Panc1 (cell line): ENCODE results near the gene GPR173. TPM values are rescaled to one million over a fixed set of nuclear protein-coding genes. Genes with fewer than 3 reads are reported as not detected.

ENCODE experiments used
- ATAC-seq: fragments of 200-7000 bp; cut with Tn5 transposase; 2 replicates; pipeline ENCODE4 v1.9.1; 2020; ENCODE audit warnings: mild to moderate bottlenecking, moderate library complexity
- BruUV-seq: library from RNA; stranded (reverse); fragments of 400-500 nt; replicated peaks from 2 replicates; lab custom pipeline; 2021; lab: Mats Ljungman, UMichigan
- CTCF ChIA-PET: fragments of 300-600 bp; sonication (Branson Sonifier 250); formaldehyde crosslinking; loops from one replicate; lab custom pipeline; 2022; ENCODE audit warnings: antibody characterized with exemption; lab: Charles Lee
- POLR2A ChIA-PET: fragments of 300-600 bp; sonication (Branson Sonifier 250); formaldehyde crosslinking; loops from one replicate; lab custom pipeline; 2022; ENCODE audit warnings: antibody characterized with exemption; lab: Charles Lee
- DNase-seq: peaks from one replicate; pipeline ENCODE4 v3.0.0-alpha.2; 2010; ENCODE audit warnings: low read depth, low spot score
- H3K27ac ChIP-seq: 2 replicates; pipeline ENCODE4 v1.5.1; 2011; ENCODE audit warnings: mild to moderate bottlenecking, low read length, inconsistent platforms
- H3K27me3 ChIP-seq: fragments of 200-500 bp; sonication (Bioruptor generic); 2 replicates; pipeline ENCODE4 v1.6.0; 2014; ENCODE audit warnings: low read length, inconsistent platforms; ENCODE audit not compliant: control insufficient read depth, insufficient read depth
- H3K36me3 ChIP-seq: fragments of 200-500 bp; sonication (Bioruptor generic); 2 replicates; pipeline ENCODE4 v1.5.1; 2014; ENCODE audit warnings: inconsistent platforms, mild to moderate bottlenecking, low read length, moderate library complexity; ENCODE audit not compliant: control insufficient read depth, insufficient read depth
- H3K4me1 ChIP-seq: 2 replicates; pipeline ENCODE4 v1.5.1; 2011; ENCODE audit warnings: inconsistent platforms, mild to moderate bottlenecking, low read length, moderate library complexity; ENCODE audit not compliant: control insufficient read depth, insufficient read depth
- H3K4me3 ChIP-seq, 2 experiments: 2 replicates each; pipeline ENCODE4 v1.5.1; 2011 to 2012; ENCODE audit warnings: low read depth in 2 of 2, low read length in 2 of 2, mild to moderate bottlenecking in 2 of 2, inconsistent platforms in 1 of 2, moderate library complexity in 1 of 2
- H3K9me3 ChIP-seq: fragments of 200-500 bp; sonication (Bioruptor generic); 2 replicates; pipeline ENCODE4 v1.5.1; 2014; ENCODE audit warnings: low read depth, mild to moderate bottlenecking, inconsistent platforms, low read length, moderate library complexity; ENCODE audit not compliant: control insufficient read depth, insufficient read depth
- CTCF ChIP-seq: fragments of 450-650 bp; IDR thresholded peaks from 2 replicates; pipeline ENCODE4 v1.5.1; 2017; ENCODE audit warnings: mild to moderate bottlenecking
- POLR2AphosphoS5 ChIP-seq: IDR thresholded peaks from 2 replicates; pipeline ENCODE4 v1.6.1; 2012; ENCODE audit warnings: mild to moderate bottlenecking, low read depth, low read length, moderate library complexity
- REST ChIP-seq, 2 experiments: IDR thresholded peaks; 2 replicates each; pipeline ENCODE4 v1.6.1; 2011 to 2012; ENCODE audit warnings: low read depth in 2 of 2, control low read depth in 1 of 2, low read length in 1 of 2, mild to moderate bottlenecking in 1 of 2, moderate library complexity in 1 of 2; ENCODE audit not compliant: insufficient read depth in 1 of 2
- SIN3A ChIP-seq: IDR thresholded peaks from 2 replicates; pipeline ENCODE4 v1.6.1; 2012; ENCODE audit warnings: low read depth, mild to moderate bottlenecking, low read length, moderate library complexity, borderline replicate concordance; ENCODE audit not compliant: insufficient read depth
- TCF7L2 ChIP-seq: IDR thresholded peaks from 2 replicates; pipeline ENCODE4 v1.6.1; 2011; ENCODE audit warnings: mild to moderate bottlenecking, low read depth, low read length, inconsistent platforms
- in situ Hi-C: cut with HindIII; loops from 2 replicates; pipeline ENCODE4 v1.10.0; 2016; ENCODE audit warnings: low sequenced_read_pairs, low pct_unique_long_range_greater_than_20kb
- intact Hi-C: fragments of 100-400 bp; cut with micrococcal nuclease; formaldehyde crosslinking; loops from one replicate; pipeline ENCODE4 v1.10.0; 2022; ENCODE audit not compliant: unreplicated experiment
- total RNA-seq: library from RNA; stranded (reverse); gene quantifications from one replicate; pipeline ENCODE4 v1.2.1, GENCODE V29; 2021; ENCODE audit not compliant: unreplicated experiment

Gene GPR173
- total RNA-seq, 1 experiment from 2014 or later: 0.13 TPM

GRCh38 chrX:53126377-53126776, 77.8 kb downstream of the GPR173 start:
- Histone ChIP-seq H3K27me3 (no peaks in the 10 kb centered on the region), H3K9me3 (no peaks in the 10 kb centered on the region), H3K36me3 (no peaks in the 10 kb centered on the region), H3K27ac (no peak overlapping the region), H3K4me1 (no peaks in the 10 kb centered on the region), H3K4me3 (no peak overlapping the region)
- ATAC-seq (no peak), DNase-seq (no peak)
- POLR2A ChIA-PET: no interaction called here
- intact Hi-C loops: no loop called here
- in situ Hi-C loops: no loop called here
- BruUV-seq: no TSS peak
- CTCF ChIA-PET: no interaction called here
- TF ChIP-seq CTCF (no peak), REST (IDR thresholded peaks at IDR 0.05; ENCODE audit: insufficient read depth in 1 of 2, low read depth in 2 of 2, low read length in 1 of 2) (no peak), TCF7L2 (no peak), SIN3A (no peak), POLR2AphosphoS5 (no peak)

GRCh38 chrX:53128097-53128749, 79.6 kb downstream of the GPR173 start:
- ChIA-PET POLR2A (no interaction called here), CTCF (no interaction called here)
- no peaks in the 10 kb centered on the region for H3K27me3 ChIP-seq
- H3K4me3 ChIP-seq: no peak overlapping the region
- no peaks in the 10 kb centered on the region for H3K36me3 ChIP-seq
- no peak for ATAC-seq
- no peaks in the 10 kb centered on the region for H3K4me1 ChIP-seq
- DNase-seq: no peak
- no TSS peak for BruUV-seq
- no peak for TF ChIP-seq SIN3A
- no peak for TF ChIP-seq REST (IDR thresholded peaks at IDR 0.05; ENCODE audit: insufficient read depth in 1 of 2, low read depth in 2 of 2, low read length in 1 of 2)
- TF ChIP-seq CTCF: no peak
- TF ChIP-seq POLR2AphosphoS5: no peak
- no peak for TF ChIP-seq TCF7L2
- intact Hi-C loops (no loop called here), in situ Hi-C loops (no loop called here)
- no peaks in the 10 kb centered on the region for H3K9me3 ChIP-seq
- H3K27ac ChIP-seq: no peak overlapping the region
